HG02884 (cell line): ENCODE measurements around the gene ID3.

ENCODE experiments used
- ATAC-seq: cut with Tn5 transposase; IDR thresholded peaks from one replicate; pipeline ENCODE4 v1.9.1; 2021; ENCODE audit warnings: mild to moderate bottlenecking, moderate library complexity; ENCODE audit not compliant: unreplicated experiment

The ID3 gene

GRCh38 chr1:23566304-23566703 is 7.0 kb upstream of the ID3 start:
- no peak for ATAC-seq

- no peak for ATAC-seq
These were observed 6.5 kb upstream of the ID3 start for GRCh38 chr1:23565776-23566175.

GRCh38 chr1:23564529-23565122 is 5.3 kb upstream of the ID3 start:
- no peak for ATAC-seq

GRCh38 chr1:23563755-23564374 is 4.6 kb upstream of the ID3 start:
- no peak for ATAC-seq

- ATAC-seq, result no peak
These were observed 3.7 kb upstream of the ID3 start for GRCh38 chr1:23563003-23563402.

GRCh38 chr1:23562137-23562876 is 3.0 kb upstream of the ID3 start:
- no peak for ATAC-seq

GRCh38 chr1:23561813-23562100 is 2.5 kb upstream of the ID3 start:
- ATAC-seq, result no peak

- no peak for ATAC-seq
These were observed 1.9 kb upstream of the ID3 start for GRCh38 chr1:23561076-23561812.

GRCh38 chr1:23559985-23560741 is 862 bp upstream of the ID3 start:
- no peak for ATAC-seq

GRCh38 chr1:23558872-23559135 is 497 bp downstream of the ID3 start:
- no peak for ATAC-seq

- no peak for ATAC-seq
These were observed 995 bp downstream of the ID3 start for GRCh38 chr1:23558140-23558871.

GRCh38 chr1:23557471-23558124 is 1.7 kb downstream of the ID3 start:
- no peak for ATAC-seq

GRCh38 chr1:23556635-23557470 is 2.4 kb downstream of the ID3 start:
- ATAC-seq, result no peak

- no peak for ATAC-seq
These were observed 3.2 kb downstream of the ID3 start for GRCh38 chr1:23555986-23556634.

GRCh38 chr1:23555270-23555985 is 3.9 kb downstream of the ID3 start:
- no peak for ATAC-seq

- peak; percentile 46 for ATAC-seq
These were observed 4.6 kb downstream of the ID3 start for GRCh38 chr1:23554481-23555269.

- ATAC-seq, result no peak
These were observed 5.2 kb downstream of the ID3 start for GRCh38 chr1:23554127-23554480.
